GM18526 (cell line): ENCODE measurements around the gene IL25.

Source experiments
- POLR2A ChIP-seq: IDR thresholded peaks from 3 replicates; pipeline ENCODE4 v1.6.1; 2011; ENCODE audit not compliant: insufficient read length; ENCODE audit errors: extremely low read depth

The IL25 gene

GRCh38 chr14:23396126-23396525, 23.5 kb downstream of the IL25 start:
- no peak for TF ChIP-seq POLR2A

DNA sequence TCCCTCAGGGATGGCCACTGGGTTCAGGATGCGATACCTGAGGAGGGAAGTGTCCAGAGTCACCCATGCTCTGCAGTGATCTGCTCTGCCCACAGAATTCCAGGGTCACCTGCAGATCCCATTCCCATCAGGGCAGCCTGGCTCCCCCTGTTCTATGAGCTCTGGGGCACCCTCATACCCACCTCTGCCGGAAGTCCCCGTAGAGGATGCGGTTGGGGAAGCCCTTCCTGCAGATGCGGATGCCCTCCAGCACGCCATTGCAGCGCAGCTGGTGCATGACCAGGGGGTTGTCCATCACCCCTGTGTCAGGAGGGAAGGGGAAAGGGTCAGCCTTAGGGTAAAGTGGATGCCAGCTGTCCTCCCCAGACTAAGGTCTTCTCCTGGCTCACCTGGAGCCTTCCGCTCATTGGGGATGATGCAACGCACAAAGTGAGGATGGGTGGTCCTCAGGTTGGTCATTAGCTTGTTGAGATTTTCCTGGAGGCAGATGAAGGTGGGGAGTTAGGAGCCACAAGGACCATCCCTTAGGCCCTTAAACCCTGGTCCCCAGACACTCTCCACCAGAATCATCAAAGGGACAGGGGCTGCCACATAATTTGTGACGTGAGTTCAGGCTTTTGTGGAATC, 24.3 kb downstream of the IL25 start:
- TF ChIP-seq POLR2A, result no peak

DNA sequence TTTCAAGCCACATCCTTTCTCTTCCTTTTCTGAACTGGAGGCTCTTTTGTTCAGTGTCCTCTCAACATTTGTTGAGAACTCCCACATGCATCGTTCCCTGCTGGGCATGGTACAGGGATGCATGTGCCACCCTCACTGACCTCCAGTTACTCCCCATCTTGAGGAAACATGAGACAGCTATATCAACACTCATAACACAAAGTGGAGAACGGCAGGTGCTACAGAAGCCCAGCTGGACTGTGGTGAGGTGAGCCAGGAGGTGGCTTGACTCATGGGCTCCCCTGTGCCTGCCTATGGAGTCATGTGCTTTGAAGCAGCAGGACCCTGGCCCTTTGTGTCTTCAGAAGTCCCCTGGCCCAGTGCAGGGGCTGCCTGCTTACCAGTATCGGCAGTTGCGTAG, 25.7 kb downstream of the IL25 start:
- TF ChIP-seq POLR2A, result no peak

- no peak for TF ChIP-seq POLR2A
Observed at GRCh38 chr14:23399136-23399535, 26.5 kb downstream of the IL25 start.

GRCh38 chr14:23399591-23399990, 27.0 kb downstream of the IL25 start:
- TF ChIP-seq POLR2A, result no peak

DNA sequence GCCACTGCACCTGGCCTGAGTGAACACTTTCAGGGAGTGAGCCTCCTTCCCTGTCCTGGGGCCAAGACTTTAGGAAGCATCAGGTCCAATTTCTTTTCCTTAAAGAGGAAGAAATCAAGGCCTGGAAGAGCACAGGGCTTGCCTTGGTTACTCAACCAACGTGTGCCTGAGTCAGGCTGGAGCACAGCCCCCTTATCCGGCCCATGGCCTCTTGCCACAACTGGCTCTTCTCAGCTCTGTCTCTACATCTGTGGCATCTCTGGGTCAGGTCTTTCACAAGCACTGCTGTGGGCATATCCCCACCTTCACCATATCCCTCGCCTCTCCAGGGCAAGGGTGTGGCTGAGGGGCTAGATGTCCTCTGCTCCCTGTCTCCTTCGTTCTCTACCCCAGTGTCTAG, 28.7 kb downstream of the IL25 start:
- no peak for TF ChIP-seq POLR2A

GRCh38 chr14:23402296-23403138, 29.9 kb downstream of the IL25 start:
- TF ChIP-seq POLR2A, result no peak

DNA sequence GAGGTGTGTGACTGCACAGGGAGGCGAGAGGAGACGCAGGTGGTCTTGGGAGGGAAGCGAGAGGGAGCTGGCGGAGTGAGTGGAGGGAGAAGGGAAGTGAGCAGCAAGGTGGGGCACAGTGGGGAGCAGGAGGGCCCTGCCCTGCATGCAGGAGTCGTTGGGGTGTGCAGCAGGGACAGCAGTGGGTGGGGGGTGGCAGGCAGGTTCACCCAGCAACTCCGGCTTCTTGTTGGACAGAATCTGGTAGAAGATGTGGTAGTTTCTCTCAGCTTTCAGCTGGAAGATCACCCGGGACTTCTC, 30.5 kb downstream of the IL25 start:
- no peak for TF ChIP-seq POLR2A

DNA sequence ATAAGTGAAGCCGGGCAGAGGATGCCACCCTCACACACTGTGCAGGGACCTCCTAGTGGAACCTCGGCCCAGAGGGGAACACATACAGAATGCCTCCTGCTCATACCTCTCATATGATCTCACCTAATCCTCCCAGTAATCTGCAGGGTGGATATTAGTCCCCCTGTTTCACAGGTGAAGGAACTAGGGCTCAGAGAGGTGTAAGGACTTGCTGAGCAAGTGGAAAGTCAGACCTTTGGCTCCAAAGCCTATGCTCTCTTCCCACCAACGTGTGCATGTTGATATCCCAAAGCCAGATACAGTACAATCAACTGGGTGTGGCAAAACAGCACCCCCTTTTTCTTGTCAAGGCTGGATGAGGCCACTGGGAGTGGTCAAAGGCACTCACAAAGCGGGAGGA, 31.3 kb downstream of the IL25 start:
- no peak for TF ChIP-seq POLR2A

- TF ChIP-seq POLR2A, result no peak
Observed at GRCh38 chr14:23404331-23404900, 31.8 kb downstream of the IL25 start.

DNA sequence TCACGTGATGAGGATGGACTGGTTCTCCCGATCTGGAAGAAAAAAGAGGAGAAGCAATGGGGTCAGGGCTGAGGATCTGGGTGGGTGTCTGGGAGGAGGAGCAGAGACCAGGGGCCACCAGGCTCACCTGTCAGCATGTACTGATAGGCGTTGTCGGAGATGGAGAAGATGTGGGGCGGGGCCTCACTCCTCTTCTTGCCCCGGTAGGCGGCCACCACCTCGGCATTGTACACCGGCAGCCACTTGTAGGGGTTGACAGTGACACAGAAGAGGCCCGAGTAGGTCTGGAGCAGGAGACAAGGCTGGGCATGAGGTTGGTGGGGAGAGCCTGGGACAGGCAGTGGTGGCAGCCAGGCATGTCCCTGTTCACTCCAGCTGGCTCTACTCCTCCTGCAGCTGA, 32.5 kb downstream of the IL25 start:
- TF ChIP-seq POLR2A, result no peak

GRCh38 chr14:23405516-23406025, 33.0 kb downstream of the IL25 start:
- no peak for TF ChIP-seq POLR2A

GRCh38 chr14:23406244-23406643, 33.6 kb downstream of the IL25 start:
- TF ChIP-seq POLR2A, result no peak

GRCh38 chr14:23406725-23407355, 34.2 kb downstream of the IL25 start:
- no peak for TF ChIP-seq POLR2A

GRCh38 chr14:23407516-23408306, 35.1 kb downstream of the IL25 start, which contains the start of gene MYH6:
Gene MYH6 (minus strand): TSS chr14:23408273. CDS start chr14:23407223, 1,050 bp downstream.
- no peak for TF ChIP-seq POLR2A

DNA sequence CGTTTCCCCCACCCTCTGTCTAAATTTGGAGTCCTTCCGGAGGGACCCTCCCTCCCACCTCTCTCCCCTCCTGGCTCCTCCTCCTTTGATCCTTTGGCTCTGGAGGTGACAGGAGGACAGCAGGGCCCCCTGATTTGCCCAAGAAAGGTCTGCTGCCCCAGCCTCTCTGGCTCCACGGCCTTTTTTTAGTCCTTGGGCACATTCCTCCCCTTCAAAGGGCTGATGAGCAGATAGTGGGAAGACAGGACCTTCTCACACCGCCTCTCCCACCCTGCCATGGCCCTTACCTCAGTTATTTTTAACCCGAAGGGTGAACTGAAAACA, 35.7 kb downstream of the IL25 start:
- no peak for TF ChIP-seq POLR2A

DNA sequence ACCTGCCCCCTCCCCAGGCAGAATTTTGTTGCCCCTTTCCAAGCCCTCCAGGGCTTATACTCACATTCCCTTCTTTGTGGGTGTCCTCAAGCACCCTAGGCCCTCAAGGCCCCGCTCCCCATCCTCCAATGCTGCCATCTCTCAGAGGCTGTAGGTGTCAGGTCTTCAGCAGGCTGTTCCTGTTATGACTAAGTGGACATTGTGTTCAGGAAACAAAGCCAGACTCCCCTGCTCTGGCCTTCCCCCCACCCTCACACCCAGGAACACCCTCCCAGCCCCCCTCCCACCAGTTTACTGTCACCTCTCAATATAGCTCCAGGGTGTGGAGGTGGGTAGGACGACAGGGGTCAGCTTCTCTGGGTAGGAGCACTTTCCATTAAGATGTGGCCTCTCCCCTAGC, 36.9 kb downstream of the IL25 start:
- no peak for TF ChIP-seq POLR2A
